GM12874 (cell line): ENCODE data around the gene SIGLEC6.

Experiments used
- TF ChIP-seq, protein P1 (sequence below): IDR thresholded peaks from 2 replicates; pipeline ENCODE4 v1.5.1; 2011; ENCODE audit warnings: low read depth, mild to moderate bottlenecking, control low read depth, low read length, moderate library complexity; ENCODE audit not compliant: insufficient read depth

The SIGLEC6 gene

DNA sequence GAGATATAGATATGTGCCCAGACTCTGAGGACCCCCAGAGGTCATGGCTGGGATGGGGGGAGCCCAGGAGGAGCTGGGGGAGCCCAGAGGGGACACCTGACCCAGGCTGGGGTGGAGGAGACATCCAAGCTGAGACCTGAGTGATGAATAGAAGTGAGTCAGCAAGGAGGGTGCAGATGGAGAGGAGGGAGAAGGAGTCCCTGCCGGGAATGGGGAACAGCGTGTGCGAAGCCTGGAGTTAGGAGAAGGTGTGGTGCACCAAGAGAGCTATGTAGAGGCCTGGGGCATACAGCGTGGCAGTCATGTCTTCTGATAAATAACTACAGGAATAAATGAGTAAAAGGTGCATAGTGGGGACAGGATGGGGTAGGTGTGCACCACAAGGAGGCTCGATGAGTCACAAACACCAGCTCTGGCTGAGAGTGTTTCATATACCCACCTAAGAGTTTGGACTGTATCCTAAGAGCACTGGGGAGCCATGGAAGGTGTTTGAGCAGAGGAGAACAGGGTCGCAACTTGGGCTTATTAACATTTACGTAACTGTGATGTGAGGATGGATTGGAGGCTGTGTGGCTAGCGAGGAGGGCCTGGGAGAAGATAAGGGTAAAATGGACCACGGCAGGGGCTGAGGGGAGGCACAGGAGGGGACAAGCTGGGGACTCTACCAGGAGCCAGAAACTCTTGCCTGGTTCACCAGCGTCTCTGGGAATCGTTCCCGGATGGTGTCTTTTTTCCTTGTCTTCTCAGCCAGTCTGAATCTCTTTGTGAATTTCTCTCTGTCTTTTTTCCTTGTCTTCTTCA, 51.7 kb downstream of the SIGLEC6 start:
- TF ChIP-seq, protein P1, sequence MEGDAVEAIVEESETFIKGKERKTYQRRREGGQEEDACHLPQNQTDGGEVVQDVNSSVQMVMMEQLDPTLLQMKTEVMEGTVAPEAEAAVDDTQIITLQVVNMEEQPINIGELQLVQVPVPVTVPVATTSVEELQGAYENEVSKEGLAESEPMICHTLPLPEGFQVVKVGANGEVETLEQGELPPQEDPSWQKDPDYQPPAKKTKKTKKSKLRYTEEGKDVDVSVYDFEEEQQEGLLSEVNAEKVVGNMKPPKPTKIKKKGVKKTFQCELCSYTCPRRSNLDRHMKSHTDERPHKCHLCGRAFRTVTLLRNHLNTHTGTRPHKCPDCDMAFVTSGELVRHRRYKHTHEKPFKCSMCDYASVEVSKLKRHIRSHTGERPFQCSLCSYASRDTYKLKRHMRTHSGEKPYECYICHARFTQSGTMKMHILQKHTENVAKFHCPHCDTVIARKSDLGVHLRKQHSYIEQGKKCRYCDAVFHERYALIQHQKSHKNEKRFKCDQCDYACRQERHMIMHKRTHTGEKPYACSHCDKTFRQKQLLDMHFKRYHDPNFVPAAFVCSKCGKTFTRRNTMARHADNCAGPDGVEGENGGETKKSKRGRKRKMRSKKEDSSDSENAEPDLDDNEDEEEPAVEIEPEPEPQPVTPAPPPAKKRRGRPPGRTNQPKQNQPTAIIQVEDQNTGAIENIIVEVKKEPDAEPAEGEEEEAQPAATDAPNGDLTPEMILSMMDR: no peak

DNA sequence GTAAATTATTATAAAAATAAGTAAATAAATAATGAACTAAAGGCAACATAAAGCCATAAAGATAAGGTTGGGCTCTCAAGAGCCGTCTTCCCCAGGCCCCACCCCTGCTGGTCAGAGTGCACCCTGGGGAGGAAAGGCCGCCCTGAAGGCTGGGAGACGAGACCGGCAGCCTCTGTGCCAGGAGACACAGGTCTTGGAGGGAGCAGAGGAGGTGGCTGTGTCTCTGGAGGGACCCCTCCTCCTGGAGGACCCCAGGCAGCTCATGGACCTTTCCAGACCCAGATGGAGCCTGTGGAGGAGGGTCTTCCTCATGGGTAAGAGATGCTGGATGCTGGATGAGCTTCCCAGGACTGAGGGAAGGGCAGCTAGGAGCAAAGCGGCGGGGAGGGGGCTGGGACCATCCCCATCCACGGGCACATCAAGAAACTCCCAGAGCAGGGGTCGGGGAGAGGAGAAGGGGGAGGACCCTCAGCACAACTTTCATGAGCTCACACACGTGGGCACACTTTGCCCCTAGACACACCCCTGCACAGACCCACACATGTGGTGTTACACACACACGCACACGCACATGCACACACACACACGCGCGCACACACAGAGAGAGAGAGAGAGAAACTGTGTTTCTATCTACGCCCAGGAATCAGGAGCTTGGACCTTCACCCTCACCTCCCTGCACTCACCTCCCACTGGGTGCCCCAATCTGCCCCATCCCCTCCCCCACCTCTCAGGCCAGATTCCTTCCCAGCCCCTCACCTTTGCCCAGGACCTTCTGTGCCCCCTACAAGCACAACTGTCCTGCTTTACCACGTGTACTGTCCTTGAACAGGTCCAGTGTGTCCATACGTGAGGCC, 52.9 kb downstream of the SIGLEC6 start, which contains the start of gene CEACAM18:
TSS of gene CEACAM18 (plus strand) at position 159 of the 854 bp plus-strand sequence.
- TF ChIP-seq, protein P1: no peak

DNA sequence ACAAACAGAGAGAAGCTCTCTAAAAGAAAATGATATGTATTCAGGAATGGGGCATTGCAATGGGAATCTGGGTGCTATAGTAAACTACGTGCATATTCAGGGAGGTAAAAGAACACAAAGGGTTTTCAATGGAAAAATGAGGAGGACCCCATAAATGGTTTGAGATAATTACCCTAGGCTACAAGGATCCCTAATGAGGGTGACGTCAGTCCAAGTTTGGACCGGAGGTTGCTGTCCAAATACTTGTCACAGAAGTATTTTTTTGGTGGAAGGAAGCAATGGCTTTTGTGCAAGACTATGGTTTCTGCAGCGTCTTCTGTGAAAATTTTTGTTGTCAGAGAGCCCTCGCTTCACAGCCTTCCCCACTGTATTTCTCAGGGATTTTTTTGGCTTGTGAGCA, 54.1 kb downstream of the SIGLEC6 start:
- TF ChIP-seq, protein P1: no peak

DNA sequence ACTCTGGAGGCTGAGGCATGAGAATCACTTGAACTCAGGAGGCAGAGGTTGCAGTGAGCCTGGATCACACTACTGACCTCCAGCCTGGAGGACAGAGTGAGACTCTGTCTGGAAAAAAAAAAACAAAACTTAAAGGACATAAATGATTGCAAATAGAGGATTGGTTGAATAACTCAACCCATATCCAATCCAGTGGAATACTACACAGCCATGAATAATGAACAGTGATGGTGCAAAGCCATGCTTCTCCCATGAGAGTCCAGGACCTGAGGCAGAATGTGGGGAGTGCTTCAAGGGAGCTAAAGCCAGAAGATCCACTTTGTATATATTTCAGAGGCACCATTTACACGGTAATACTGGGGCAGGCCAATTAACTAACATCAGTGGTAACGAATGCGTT, 55.3 kb downstream of the SIGLEC6 start:
- TF ChIP-seq, protein P1: no peak

DNA sequence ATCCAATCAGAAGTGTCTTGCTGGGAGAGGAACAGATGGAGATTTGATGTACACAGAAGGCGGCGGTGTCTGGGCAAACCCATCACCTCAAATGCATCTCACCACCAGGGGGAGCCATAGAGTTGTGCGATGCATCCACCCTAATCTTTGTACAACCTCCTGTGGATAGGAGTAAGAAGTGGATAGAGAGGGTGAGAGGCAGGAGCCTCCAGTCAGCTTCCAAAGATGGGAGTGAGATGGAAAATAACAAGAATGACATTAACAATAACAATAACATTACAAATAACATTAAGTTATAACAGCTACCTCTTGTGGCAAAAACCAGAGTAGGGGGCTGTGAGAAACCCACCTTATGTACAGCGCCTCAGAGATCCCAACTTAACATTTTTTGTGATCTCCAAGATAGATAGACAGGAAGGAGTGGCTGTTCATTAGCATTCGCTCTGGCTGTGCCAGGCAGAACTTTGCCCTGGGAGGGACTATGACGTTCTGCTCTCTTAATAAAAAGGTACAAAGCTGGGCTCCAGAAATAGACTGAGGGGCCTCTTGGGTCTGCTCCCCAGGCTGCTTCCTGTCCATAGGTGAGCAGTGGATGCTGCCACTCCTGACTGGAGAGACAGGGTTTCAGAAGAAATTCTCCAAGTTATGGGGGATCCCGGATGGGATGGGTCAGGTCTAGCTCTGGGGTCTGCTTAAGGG, 58.3 kb downstream of the SIGLEC6 start:
- TF ChIP-seq, protein P1: peak; percentile 77

DNA sequence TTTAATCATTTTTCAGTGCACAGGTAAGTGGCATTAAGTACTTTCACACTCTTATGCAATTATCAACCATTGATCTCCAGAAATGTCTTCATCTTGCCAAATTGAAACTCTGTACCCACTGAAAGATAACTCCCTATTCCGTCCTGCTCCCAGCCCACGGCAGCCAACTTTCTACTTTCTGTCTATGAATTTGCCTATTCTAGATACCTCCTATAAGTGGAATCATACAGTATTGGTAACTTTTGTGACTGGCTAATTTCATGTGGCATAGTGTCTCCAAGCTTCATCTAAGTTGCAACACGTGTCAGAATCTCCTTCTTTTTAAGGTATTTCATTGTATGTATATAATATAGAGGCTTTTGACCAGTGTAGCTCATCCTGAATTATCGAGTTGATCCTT, 58.9 kb downstream of the SIGLEC6 start:
- TF ChIP-seq, protein P1: no peak

DNA sequence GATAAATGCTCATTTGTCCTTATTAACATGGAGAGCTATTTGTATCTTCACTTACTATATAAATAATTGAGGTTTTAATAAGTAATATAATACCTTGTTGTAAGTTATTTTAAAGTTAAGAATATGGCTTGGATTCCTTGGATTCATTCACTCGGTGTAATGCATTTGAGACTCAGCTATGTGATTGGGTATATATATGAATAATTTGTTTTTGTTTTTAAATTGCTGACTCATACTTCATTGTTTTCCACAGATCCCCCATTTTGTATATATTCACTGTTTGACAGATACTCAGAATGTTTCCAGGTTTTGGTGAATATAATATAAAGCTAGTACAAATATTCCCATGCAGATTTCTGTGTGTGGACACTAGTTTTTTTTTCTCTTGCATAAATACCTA, 59.9 kb downstream of the SIGLEC6 start:
- TF ChIP-seq, protein P1: no peak
